Neural cell (in vitro differentiated cells): ENCODE data around the gene DENND4B. TPM values are rescaled to one million over a fixed set of nuclear protein-coding genes. Genes with fewer than 3 reads are reported as not detected.

Experiments
- H2AFZ ChIP-seq: fragments of 200-600, 300-800 bp; sonication (generic), shearing (Covaris generic); 2 replicates; pipeline ENCODE4 v1.6.0; 2014; ENCODE audit warnings: low read depth, mild to moderate bottlenecking, antibody characterized with exemption, low read length, moderate library complexity
- H3F3A ChIP-seq: fragments of 200-600 bp; shearing (Covaris generic); 2 replicates; pipeline ENCODE4 v1.6.1; 2016; ENCODE audit warnings: mild to moderate bottlenecking, moderate library complexity, mixed read lengths, antibody characterized with exemption, low read length; ENCODE audit not compliant: insufficient read depth, poor library complexity, severe bottlenecking
- H3K27ac ChIP-seq: fragments of 200-600, 300-800 bp; sonication (generic), shearing (Covaris generic); 2 replicates; pipeline ENCODE4 v1.5.1; 2014; ENCODE audit warnings: mild to moderate bottlenecking, low read length, moderate library complexity
- H3K27me3 ChIP-seq: fragments of 300-800, 200-600 bp; sonication (generic), shearing (Covaris generic); 2 replicates; pipeline ENCODE4 v1.6.0; 2014; ENCODE audit warnings: mild to moderate bottlenecking, low read depth, low read length, moderate library complexity; ENCODE audit not compliant: insufficient read depth
- H3K36me3 ChIP-seq: fragments of 300-800, 200-600 bp; sonication (generic), shearing (Covaris generic); 2 replicates; pipeline ENCODE4 v1.5.1; 2014; ENCODE audit warnings: mild to moderate bottlenecking, antibody characterized with exemption, low read length, moderate library complexity; ENCODE audit not compliant: insufficient read depth
- H3K4me2 ChIP-seq: fragments of 300-800, 200-600 bp; sonication (generic), shearing (Covaris generic); 2 replicates; pipeline ENCODE4 v1.6.0; 2014; ENCODE audit warnings: mild to moderate bottlenecking, low read length
- H3K4me3 ChIP-seq: fragments of 300-800, 200-600 bp; sonication (generic), shearing (Covaris generic); 2 replicates; pipeline ENCODE4 v1.5.1; 2014; ENCODE audit warnings: mild to moderate bottlenecking, low read length, moderate library complexity
- H3K79me2 ChIP-seq: fragments of 200-600 bp; shearing (Covaris generic); replicated peaks from 2 replicates; pipeline ENCODE4 v1.6.0; 2014; ENCODE audit warnings: mild to moderate bottlenecking, low read length, moderate library complexity; ENCODE audit not compliant: insufficient read depth
- H3K9ac ChIP-seq: fragments of 300-800, 200-600 bp; sonication (generic), shearing (Covaris generic); 2 replicates; pipeline ENCODE4 v1.6.1; 2016; ENCODE audit warnings: mild to moderate bottlenecking, low read length, mixed read lengths
- H3K9me2 ChIP-seq: fragments of 200-600 bp; shearing (Covaris generic); 2 replicates; pipeline ENCODE4 v1.6.1; 2016; ENCODE audit warnings: mild to moderate bottlenecking, low read length, mixed read lengths; ENCODE audit not compliant: insufficient read depth
- H3K9me3 ChIP-seq: fragments of 200-600, 300-800 bp; sonication (generic), shearing (Covaris generic); 2 replicates; pipeline ENCODE4 v1.6.1; 2016; ENCODE audit warnings: mild to moderate bottlenecking, mixed run types, low read length, moderate library complexity, mixed read lengths
- H4K20me1 ChIP-seq: fragments of 200-600 bp; shearing (Covaris generic); 2 replicates; pipeline ENCODE4 v1.6.1; 2016; ENCODE audit warnings: mild to moderate bottlenecking, mixed run types; ENCODE audit not compliant: insufficient read depth
- EP300 ChIP-seq: fragments of 450-650 bp; conservative IDR thresholded peaks from 2 replicates; pipeline ENCODE4 v1.6.1; 2014; ENCODE audit warnings: antibody characterized with exemption, mild to moderate bottlenecking, moderate library complexity; ENCODE audit not compliant: poor library complexity, severe bottlenecking
- MXI1 ChIP-seq: fragments of 450-650 bp; conservative IDR thresholded peaks from 2 replicates; pipeline ENCODE4 v1.6.1; 2014; ENCODE audit warnings: antibody characterized with exemption, mild to moderate bottlenecking; ENCODE audit not compliant: poor library complexity, severe bottlenecking
- POLR2AphosphoS5 ChIP-seq: IDR thresholded peaks from 2 replicates; pipeline ENCODE4 v1.6.1; 2012
- RAD21 ChIP-seq: fragments of 450-650 bp; conservative IDR thresholded peaks from 2 replicates; pipeline ENCODE4 v1.6.1; 2014; ENCODE audit warnings: antibody characterized with exemption, mild to moderate bottlenecking, moderate library complexity
- SMC3 ChIP-seq: fragments of 450-650 bp; conservative IDR thresholded peaks from 2 replicates; pipeline ENCODE4 v1.6.1; 2014; ENCODE audit warnings: antibody characterized with exemption, mild to moderate bottlenecking, moderate library complexity; ENCODE audit not compliant: poor library complexity
- TAF1 ChIP-seq: IDR thresholded peaks from 2 replicates; pipeline ENCODE4 v1.6.1; 2012; ENCODE audit warnings: low read depth
- polyA plus RNA-seq: library from polyadenylated mRNA; depleted of rRNA; stranded (reverse); fragments of >200 nt; gene quantifications from 2 replicates; pipeline ENCODE4 v1.2.3, GENCODE V29; 2014
- TF ChIP-seq, protein P1 (sequence below): fragments of 450-650 bp; IDR thresholded peaks from 2 replicates; pipeline ENCODE4 v1.5.1; 2014; ENCODE audit warnings: antibody characterized with exemption, mild to moderate bottlenecking, moderate library complexity; ENCODE audit not compliant: poor library complexity, severe bottlenecking
- TF ChIP-seq, protein P2 (sequence below): IDR thresholded peaks from 2 replicates; pipeline ENCODE4 v1.6.1; 2012; ENCODE audit warnings: borderline replicate concordance

DENND4B gene
- polyA plus RNA-seq, 1 donor from 2014 or later, result 25.3 TPM

DNA sequence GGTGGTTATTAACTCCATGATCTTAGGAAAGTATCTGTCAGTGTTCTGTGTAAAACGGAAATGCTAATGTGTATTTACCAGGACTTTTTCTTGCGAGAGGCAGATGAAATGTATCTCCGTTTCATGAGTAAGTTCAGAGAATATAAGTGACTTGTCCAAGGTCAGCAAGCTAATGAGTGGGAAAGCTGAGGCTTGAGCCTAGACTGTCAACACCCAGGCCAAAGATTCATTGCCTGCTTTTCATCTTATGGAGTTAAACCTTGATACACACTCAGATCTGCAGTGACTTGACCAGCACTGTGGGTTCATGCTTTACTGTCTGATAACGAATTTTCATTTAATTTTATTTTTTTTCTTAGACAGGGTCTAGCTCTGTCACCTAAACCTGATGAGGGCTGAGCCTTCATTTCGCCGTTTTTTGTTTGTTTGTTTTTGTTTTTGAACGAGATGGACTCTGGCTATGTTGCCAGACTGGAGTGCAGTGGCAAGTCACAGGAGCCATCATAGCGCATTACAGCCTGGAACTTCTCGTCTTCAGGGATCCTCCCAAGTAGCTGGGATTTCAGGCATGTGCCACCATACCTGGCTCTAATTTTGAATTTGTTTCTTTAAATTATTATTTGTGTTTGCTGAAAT, 31.9 kb upstream of the DENND4B start:
- Histone ChIP-seq H4K20me1 (no peaks in the 10 kb centered on the region), H3K27ac (peak overlapping the region; percentile 91), H2AFZ (peak overlapping the region; percentile 61), H3F3A (no peaks in the 10 kb centered on the region), H3K9ac (peak overlapping the region; percentile 88), H3K9me3 (no peaks in the 10 kb centered on the region), H3K36me3 (no peaks in the 10 kb centered on the region), H3K9me2 (no peaks in the 10 kb centered on the region), H3K4me3 (peak overlapping the region; percentile 100), H3K4me2 (peak overlapping the region; percentile 59), H3K27me3 (no peaks in the 10 kb centered on the region), H3K79me2 (peaks cover 11% of the 10 kb centered on the region)
- TF ChIP-seq, protein P1, sequence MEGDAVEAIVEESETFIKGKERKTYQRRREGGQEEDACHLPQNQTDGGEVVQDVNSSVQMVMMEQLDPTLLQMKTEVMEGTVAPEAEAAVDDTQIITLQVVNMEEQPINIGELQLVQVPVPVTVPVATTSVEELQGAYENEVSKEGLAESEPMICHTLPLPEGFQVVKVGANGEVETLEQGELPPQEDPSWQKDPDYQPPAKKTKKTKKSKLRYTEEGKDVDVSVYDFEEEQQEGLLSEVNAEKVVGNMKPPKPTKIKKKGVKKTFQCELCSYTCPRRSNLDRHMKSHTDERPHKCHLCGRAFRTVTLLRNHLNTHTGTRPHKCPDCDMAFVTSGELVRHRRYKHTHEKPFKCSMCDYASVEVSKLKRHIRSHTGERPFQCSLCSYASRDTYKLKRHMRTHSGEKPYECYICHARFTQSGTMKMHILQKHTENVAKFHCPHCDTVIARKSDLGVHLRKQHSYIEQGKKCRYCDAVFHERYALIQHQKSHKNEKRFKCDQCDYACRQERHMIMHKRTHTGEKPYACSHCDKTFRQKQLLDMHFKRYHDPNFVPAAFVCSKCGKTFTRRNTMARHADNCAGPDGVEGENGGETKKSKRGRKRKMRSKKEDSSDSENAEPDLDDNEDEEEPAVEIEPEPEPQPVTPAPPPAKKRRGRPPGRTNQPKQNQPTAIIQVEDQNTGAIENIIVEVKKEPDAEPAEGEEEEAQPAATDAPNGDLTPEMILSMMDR, result no peak

DNA sequence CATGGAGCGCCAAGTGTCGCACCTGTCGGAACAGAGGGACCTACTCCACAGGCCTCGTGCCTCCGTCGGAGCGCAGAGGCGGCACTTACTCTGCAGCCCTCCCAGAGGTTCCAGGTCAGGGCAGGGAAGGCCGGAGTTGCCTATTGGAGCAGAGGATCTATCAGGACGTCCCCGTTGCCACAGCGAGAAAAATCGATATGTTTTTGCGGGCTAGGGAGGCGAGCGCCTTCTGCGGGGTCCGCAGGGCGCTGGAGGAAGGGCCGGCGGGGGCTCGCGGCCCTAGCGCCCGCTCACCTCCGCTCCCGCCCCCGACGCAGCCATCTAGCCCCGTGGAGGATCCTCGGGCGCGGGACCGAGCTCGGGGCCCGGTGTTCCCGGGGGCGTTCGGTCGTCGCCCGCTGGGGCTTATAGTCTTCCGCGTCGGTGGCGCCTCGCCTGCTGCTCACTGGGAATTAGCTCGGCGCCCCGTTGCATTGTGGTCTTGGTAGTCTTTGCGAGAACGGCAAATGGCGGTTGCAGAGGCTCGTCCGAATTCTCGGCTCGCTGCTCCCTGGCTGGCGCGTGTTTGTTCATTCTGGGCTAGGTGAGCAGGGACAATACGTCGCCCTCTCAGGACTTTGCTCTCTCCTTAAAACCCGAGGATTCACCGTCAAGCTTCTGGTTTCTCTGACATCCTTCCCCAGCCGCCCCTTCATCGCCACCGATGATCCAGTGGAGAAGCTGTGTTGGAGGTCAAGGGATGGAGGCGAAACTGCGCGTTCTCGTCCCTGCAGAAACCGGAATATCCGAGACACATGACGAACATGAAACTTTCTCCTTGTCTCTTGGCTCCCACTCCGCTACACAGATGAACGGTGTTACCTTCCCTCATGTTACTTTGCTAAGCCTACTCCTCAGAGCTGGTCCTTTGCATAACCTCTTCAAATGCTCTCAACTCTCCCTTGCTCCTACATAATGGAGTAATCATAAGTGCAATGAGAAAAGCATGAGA, 31.0 kb upstream of the DENND4B start, which contains the start of gene JTB:
TSS of gene JTB (minus strand) at position 425 of the 991 bp plus-strand sequence. CDS start at position 3, 422 bp downstream.
- Histone ChIP-seq H3K79me2 (peaks cover 11% of the 10 kb centered on the region), H2AFZ (peak within 1 kb of the TSS; percentile 61), H3K27ac (peak within 1 kb of the TSS; percentile 91), H3K27me3 (no peaks in the 10 kb centered on the region), H3K9me2 (no peaks in the 10 kb centered on the region), H3K4me3 (peak within 1 kb of the TSS; percentile 100), H3K9ac (peak within 1 kb of the TSS; percentile 88), H3K36me3 (no peaks in the 10 kb centered on the region), H3K9me3 (no peaks in the 10 kb centered on the region), H3K4me2 (peak within 1 kb of the TSS; percentile 83), H3F3A (no peaks in the 10 kb centered on the region), H4K20me1 (no peaks in the 10 kb centered on the region)
- TF ChIP-seq MXI1, result peak; percentile 81
- TF ChIP-seq RAD21, result no peak
- peak; percentile 20 for TF ChIP-seq SMC3
- TF ChIP-seq POLR2AphosphoS5, result peak; percentile 64
- TF ChIP-seq EP300, result no peak
- TF ChIP-seq, protein P2, sequence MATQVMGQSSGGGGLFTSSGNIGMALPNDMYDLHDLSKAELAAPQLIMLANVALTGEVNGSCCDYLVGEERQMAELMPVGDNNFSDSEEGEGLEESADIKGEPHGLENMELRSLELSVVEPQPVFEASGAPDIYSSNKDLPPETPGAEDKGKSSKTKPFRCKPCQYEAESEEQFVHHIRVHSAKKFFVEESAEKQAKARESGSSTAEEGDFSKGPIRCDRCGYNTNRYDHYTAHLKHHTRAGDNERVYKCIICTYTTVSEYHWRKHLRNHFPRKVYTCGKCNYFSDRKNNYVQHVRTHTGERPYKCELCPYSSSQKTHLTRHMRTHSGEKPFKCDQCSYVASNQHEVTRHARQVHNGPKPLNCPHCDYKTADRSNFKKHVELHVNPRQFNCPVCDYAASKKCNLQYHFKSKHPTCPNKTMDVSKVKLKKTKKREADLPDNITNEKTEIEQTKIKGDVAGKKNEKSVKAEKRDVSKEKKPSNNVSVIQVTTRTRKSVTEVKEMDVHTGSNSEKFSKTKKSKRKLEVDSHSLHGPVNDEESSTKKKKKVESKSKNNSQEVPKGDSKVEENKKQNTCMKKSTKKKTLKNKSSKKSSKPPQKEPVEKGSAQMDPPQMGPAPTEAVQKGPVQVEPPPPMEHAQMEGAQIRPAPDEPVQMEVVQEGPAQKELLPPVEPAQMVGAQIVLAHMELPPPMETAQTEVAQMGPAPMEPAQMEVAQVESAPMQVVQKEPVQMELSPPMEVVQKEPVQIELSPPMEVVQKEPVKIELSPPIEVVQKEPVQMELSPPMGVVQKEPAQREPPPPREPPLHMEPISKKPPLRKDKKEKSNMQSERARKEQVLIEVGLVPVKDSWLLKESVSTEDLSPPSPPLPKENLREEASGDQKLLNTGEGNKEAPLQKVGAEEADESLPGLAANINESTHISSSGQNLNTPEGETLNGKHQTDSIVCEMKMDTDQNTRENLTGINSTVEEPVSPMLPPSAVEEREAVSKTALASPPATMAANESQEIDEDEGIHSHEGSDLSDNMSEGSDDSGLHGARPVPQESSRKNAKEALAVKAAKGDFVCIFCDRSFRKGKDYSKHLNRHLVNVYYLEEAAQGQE, result peak; percentile 30
- TF ChIP-seq, protein P1, result peak; percentile 42
- TF ChIP-seq TAF1, result peak; percentile 53
